Retinal pigment epithelial cell (primary cell): ENCODE measurements around the gene ROBO1.

Source experiments
- DNase-seq: peaks from one replicate; pipeline ENCODE4 v3.0.0-alpha.2; 2010; ENCODE audit warnings: low read depth
- H3K4me3 ChIP-seq: 2 replicates; pipeline ENCODE4 v1.5.1; 2011; ENCODE audit warnings: mild to moderate bottlenecking, low read length, control low read depth, moderate library complexity
- CTCF ChIP-seq: conservative IDR thresholded peaks from 2 replicates; pipeline ENCODE4 v1.5.1; 2011; ENCODE audit warnings: low read depth, low read length, control low read depth, inconsistent platforms

ROBO1 gene

GRCh38 chr3:78703944-78704343, 1063.9 kb downstream of the ROBO1 start:
- no peak for TF ChIP-seq CTCF
- no peak overlapping the region for H3K4me3 ChIP-seq
- peak; percentile 46 for DNase-seq

GRCh38 chr3:78701537-78701936, 1066.3 kb downstream of the ROBO1 start:
- no peak for DNase-seq
- H3K4me3 ChIP-seq, result no peak overlapping the region
- no peak for TF ChIP-seq CTCF

- TF ChIP-seq CTCF, result no peak
- DNase-seq, result no peak
Measured at GRCh38 chr3:78698431-78698830, 1069.4 kb downstream of the ROBO1 start.

GRCh38 chr3:78697426-78697825, 1070.4 kb downstream of the ROBO1 start:
- DNase-seq, result no peak
- no peak for TF ChIP-seq CTCF
- H3K4me3 ChIP-seq, result no peak overlapping the region

More at GRCh38 chr3:78698431-78698830, 1069.4 kb downstream of the ROBO1 start:
- H3K4me3 ChIP-seq, result no peak overlapping the region

- H3K4me3 ChIP-seq, result no peak overlapping the region
- DNase-seq, result no peak
- TF ChIP-seq CTCF, result no peak
Measured at GRCh38 chr3:78690766-78691165, 1077.0 kb downstream of the ROBO1 start.

GRCh38 chr3:78689378-78689777, 1078.4 kb downstream of the ROBO1 start:
- TF ChIP-seq CTCF, result no peak
- H3K4me3 ChIP-seq, result no peak overlapping the region
- no peak for DNase-seq

- no peak for TF ChIP-seq CTCF
- no peak overlapping the region for H3K4me3 ChIP-seq
- no peak for DNase-seq
Measured at GRCh38 chr3:78687520-78687919, 1080.3 kb downstream of the ROBO1 start.
